ENCODE data around the gene PLCB2.

The PLCB2 gene

DNA sequence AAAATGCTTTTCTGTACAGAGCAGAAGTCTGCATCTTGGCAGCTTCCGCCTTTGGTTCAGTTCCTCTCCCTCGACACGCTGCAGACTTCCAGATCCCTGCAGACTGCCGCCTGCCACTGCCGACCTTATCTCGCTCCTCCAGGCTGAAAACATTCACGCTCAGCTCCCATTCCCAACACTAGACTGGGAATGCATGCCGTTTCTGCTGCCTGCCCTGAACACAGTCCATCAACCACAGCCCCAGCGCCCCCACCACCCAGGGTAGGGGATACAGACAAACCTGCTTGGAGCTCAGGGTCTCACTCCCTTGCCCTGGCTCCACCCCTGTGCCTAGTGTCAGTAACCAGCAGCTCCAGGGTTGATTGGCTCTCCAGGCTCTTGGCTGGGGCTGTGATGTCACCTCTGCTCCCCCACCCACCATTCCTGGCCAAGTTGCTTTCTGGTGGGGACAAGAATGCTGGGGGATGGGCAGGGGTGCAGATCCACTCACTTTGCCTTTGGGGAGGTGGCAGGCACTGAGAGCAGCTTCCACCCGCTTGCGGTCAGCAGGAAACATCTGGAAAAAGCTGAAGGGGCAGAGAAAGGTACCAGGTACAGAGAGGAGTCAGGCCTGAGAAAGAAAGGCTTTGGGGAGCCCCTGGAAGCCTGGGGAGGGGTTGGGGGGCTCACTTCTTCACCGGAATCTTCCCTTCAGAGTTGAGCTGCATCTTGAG, 6.1 kb downstream of the PLCB2 start:
- TF ChIP-seq EGR1 (IDR thresholded peaks at IDR 0.05) (no peak), CREB1 (IDR thresholded peaks at IDR 0.05; ENCODE audit: low read depth) (no peak), FOXM1 (IDR thresholded peaks at IDR 0.05; ENCODE audit: borderline replicate concordance, low read depth) (no peak), TCF12 (IDR thresholded peaks at IDR 0.05; ENCODE audit: low read depth) (no peak), NFIC (IDR thresholded peaks at IDR 0.05) (no peak), CEBPB (IDR thresholded peaks at IDR 0.05) (no peak), TEAD4 (IDR thresholded peaks at IDR 0.05) (no peak), EP300 (IDR thresholded peaks at IDR 0.05; ENCODE audit: borderline replicate concordance) (no peak), YY1 (IDR thresholded peaks at IDR 0.05; ENCODE audit: low read depth) (no peak), ZBTB7A (IDR thresholded peaks at IDR 0.05; ENCODE audit: low read depth) (no peak), RAD21 (IDR thresholded peaks at IDR 0.05; ENCODE audit: low read depth) (no peak), TAF1 (IDR thresholded peaks at IDR 0.05; ENCODE audit: low read depth) (no peak)
- TF ChIP-seq, protein P1, sequence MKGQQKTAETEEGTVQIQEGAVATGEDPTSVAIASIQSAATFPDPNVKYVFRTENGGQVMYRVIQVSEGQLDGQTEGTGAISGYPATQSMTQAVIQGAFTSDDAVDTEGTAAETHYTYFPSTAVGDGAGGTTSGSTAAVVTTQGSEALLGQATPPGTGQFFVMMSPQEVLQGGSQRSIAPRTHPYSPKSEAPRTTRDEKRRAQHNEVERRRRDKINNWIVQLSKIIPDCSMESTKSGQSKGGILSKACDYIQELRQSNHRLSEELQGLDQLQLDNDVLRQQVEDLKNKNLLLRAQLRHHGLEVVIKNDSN (IDR thresholded peaks at IDR 0.05): no peak
- TF ChIP-seq, protein P2, sequence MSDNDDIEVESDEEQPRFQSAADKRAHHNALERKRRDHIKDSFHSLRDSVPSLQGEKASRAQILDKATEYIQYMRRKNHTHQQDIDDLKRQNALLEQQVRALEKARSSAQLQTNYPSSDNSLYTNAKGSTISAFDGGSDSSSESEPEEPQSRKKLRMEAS (IDR thresholded peaks at IDR 0.05): no peak
- TF ChIP-seq, protein P3, sequence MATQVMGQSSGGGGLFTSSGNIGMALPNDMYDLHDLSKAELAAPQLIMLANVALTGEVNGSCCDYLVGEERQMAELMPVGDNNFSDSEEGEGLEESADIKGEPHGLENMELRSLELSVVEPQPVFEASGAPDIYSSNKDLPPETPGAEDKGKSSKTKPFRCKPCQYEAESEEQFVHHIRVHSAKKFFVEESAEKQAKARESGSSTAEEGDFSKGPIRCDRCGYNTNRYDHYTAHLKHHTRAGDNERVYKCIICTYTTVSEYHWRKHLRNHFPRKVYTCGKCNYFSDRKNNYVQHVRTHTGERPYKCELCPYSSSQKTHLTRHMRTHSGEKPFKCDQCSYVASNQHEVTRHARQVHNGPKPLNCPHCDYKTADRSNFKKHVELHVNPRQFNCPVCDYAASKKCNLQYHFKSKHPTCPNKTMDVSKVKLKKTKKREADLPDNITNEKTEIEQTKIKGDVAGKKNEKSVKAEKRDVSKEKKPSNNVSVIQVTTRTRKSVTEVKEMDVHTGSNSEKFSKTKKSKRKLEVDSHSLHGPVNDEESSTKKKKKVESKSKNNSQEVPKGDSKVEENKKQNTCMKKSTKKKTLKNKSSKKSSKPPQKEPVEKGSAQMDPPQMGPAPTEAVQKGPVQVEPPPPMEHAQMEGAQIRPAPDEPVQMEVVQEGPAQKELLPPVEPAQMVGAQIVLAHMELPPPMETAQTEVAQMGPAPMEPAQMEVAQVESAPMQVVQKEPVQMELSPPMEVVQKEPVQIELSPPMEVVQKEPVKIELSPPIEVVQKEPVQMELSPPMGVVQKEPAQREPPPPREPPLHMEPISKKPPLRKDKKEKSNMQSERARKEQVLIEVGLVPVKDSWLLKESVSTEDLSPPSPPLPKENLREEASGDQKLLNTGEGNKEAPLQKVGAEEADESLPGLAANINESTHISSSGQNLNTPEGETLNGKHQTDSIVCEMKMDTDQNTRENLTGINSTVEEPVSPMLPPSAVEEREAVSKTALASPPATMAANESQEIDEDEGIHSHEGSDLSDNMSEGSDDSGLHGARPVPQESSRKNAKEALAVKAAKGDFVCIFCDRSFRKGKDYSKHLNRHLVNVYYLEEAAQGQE (IDR thresholded peaks at IDR 0.05; ENCODE audit: low read depth): no peak

DNA sequence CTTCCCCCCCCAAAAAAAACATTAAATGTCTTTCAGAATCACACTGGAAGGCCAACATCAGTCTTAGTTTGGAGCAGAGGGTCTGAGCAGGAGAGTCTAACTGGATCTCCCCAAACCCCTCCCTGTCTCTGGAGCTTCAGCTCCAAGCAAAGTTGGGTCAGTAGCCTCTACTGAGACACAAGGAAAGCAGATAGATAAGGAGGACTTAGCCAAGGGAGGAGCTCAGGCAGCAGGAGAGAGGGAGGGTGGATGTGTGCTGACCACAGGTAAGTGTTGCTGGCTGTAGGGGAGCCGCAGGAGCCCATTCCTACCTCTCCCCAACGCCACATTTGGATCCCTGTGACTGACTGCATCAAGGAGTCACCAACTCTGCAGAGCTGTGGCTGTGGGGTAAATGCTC, 7.0 kb downstream of the PLCB2 start:
- TF ChIP-seq YY1 (IDR thresholded peaks at IDR 0.05; ENCODE audit: low read depth) (no peak), TAF1 (IDR thresholded peaks at IDR 0.05; ENCODE audit: low read depth) (no peak), TEAD4 (IDR thresholded peaks at IDR 0.05) (no peak), EP300 (IDR thresholded peaks at IDR 0.05; ENCODE audit: borderline replicate concordance) (no peak), EGR1 (IDR thresholded peaks at IDR 0.05) (no peak), ZBTB7A (IDR thresholded peaks at IDR 0.05; ENCODE audit: low read depth) (no peak), RAD21 (IDR thresholded peaks at IDR 0.05; ENCODE audit: low read depth) (no peak), CEBPB (IDR thresholded peaks at IDR 0.05) (no peak), NFIC (IDR thresholded peaks at IDR 0.05) (no peak), FOXM1 (IDR thresholded peaks at IDR 0.05; ENCODE audit: borderline replicate concordance, low read depth) (no peak), TCF12 (IDR thresholded peaks at IDR 0.05; ENCODE audit: low read depth) (no peak), CREB1 (IDR thresholded peaks at IDR 0.05; ENCODE audit: low read depth) (no peak)
- TF ChIP-seq, protein P2 (IDR thresholded peaks at IDR 0.05): no peak
- TF ChIP-seq, protein P1 (IDR thresholded peaks at IDR 0.05): no peak
- TF ChIP-seq, protein P3 (IDR thresholded peaks at IDR 0.05; ENCODE audit: low read depth): no peak

DNA sequence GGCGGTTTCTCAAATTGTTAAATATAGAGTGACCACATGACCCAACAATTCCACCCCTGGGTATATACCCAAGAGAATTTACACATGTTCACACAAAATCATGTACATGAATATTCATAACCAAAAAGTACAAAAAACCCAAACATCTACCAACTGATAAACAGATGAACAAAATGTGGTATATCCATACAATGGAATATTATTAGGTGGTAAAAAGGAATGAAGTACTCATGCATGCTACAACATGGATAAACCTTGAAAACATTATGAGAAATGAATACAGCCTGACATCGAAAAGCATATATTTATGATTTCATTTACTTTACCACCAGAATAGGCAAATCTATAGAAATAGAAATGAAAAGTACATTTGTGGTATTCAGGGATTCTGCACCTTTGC, 7.4 kb downstream of the PLCB2 start:
- TF ChIP-seq NFIC (IDR thresholded peaks at IDR 0.05): no peak
- no peak for TF ChIP-seq TCF12 (IDR thresholded peaks at IDR 0.05; ENCODE audit: low read depth)
- TF ChIP-seq EGR1 (IDR thresholded peaks at IDR 0.05): no peak
- no peak for TF ChIP-seq RAD21 (IDR thresholded peaks at IDR 0.05; ENCODE audit: low read depth)
- no peak for TF ChIP-seq CREB1 (IDR thresholded peaks at IDR 0.05; ENCODE audit: low read depth)
- TF ChIP-seq TAF1 (IDR thresholded peaks at IDR 0.05; ENCODE audit: low read depth): no peak
- no peak for TF ChIP-seq CEBPB (IDR thresholded peaks at IDR 0.05)
- TF ChIP-seq TEAD4 (IDR thresholded peaks at IDR 0.05): no peak
- TF ChIP-seq, protein P2 (IDR thresholded peaks at IDR 0.05): no peak
- no peak for TF ChIP-seq EP300 (IDR thresholded peaks at IDR 0.05; ENCODE audit: borderline replicate concordance)
- TF ChIP-seq, protein P1 (IDR thresholded peaks at IDR 0.05): no peak
- no peak for TF ChIP-seq ZBTB7A (IDR thresholded peaks at IDR 0.05; ENCODE audit: low read depth)
- TF ChIP-seq, protein P3 (IDR thresholded peaks at IDR 0.05; ENCODE audit: low read depth): no peak
- TF ChIP-seq YY1 (IDR thresholded peaks at IDR 0.05; ENCODE audit: low read depth): no peak
- no peak for TF ChIP-seq FOXM1 (IDR thresholded peaks at IDR 0.05; ENCODE audit: borderline replicate concordance, low read depth)
